Measurements from ENCODE around the gene SESTD1. TPM values are rescaled to one million over a fixed set of nuclear protein-coding genes. Genes with fewer than 3 reads are reported as not detected.
A peak's percentile ranks its signal among the peaks of the same experiment; 100 is the strongest.

The SESTD1 gene
- total and polyA plus RNA-seq, 2 experiments from 2014 or later, result 12.6 to 21.6 TPM

GRCh38 chr2:179265082-179265510 lies 464 bp upstream of the SESTD1 start:
- H3K27me3 ChIP-seq (ENCODE audit: insufficient read depth), result peaks cover 11% of the 10 kb centered on the region; the same call in 1 of the 2 replicates
- no peak overlapping the region for H3K27ac ChIP-seq (ENCODE audit: low read depth)
- Mint-ChIP-seq H3K27ac (no peak overlapping the region), H3K9me3 (no peaks in the 10 kb centered on the region), H3K36me3 (ENCODE audit: low read depth) (no peaks in the 10 kb centered on the region), H3K27me3 (ENCODE audit: insufficient read depth, low read depth, poor library complexity) (no peaks in the 10 kb centered on the region), H3K4me1 (peaks cover 23% of the 10 kb centered on the region), H3K4me3 (peak overlapping the region; percentile 74)
- no peaks in the 10 kb centered on the region for H3F3A ChIP-seq (replicated peaks; ENCODE audit: low read depth)
- H3K4me3 ChIP-seq, result peak overlapping the region; percentile 88
- H3K9me2 ChIP-seq (ENCODE audit: insufficient read depth), result no peaks in the 10 kb centered on the region
- TF ChIP-seq ZNF114 (CRISPR knock-in tag; IDR thresholded peaks at IDR 0.05) (no peak), REST (IDR thresholded peaks at IDR 0.05; ENCODE audit: unreplicated experiment) (no peak), ZNF331 (CRISPR knock-in tag; IDR thresholded peaks at IDR 0.05; ENCODE audit: low read depth) (no peak), EZH2phosphoT487 (IDR thresholded peaks at IDR 0.05; ENCODE audit: unreplicated experiment) (no peak), CREB1 (CRISPR knock-in tag; IDR thresholded peaks at IDR 0.05; ENCODE audit: low read depth) (no peak)
- H2AFZ ChIP-seq, result peak overlapping the region; percentile 93
- peaks cover 28% of the 10 kb centered on the region for H3K79me2 ChIP-seq (replicated peaks; ENCODE audit: insufficient read depth)
- peak overlapping the region; percentile 69 for H3K4me2 ChIP-seq
- no peaks in the 10 kb centered on the region for H3K36me3 ChIP-seq (ENCODE audit: insufficient read depth)
- DNase-seq (ENCODE audit: low spot score) (no peak), ATAC-seq (no peak; the same call in 2 of the 3 replicates)
- H4K20me1 ChIP-seq (replicated peaks; ENCODE audit: insufficient read depth), result no peaks in the 10 kb centered on the region
- peaks cover 24% of the 10 kb centered on the region for H3K4me1 ChIP-seq (ENCODE audit: insufficient read depth)

- H3K27ac Mint-ChIP-seq, result no peak overlapping the region
- Histone ChIP-seq H4K20me1 (replicated peaks; ENCODE audit: insufficient read depth) (no peaks in the 10 kb centered on the region), H3K9me2 (ENCODE audit: insufficient read depth) (no peaks in the 10 kb centered on the region), H3K4me1 (ENCODE audit: insufficient read depth) (peaks cover 24% of the 10 kb centered on the region), H3K4me2 (peak overlapping the region; percentile 97), H3K27ac (ENCODE audit: low read depth) (no peak overlapping the region), H2AFZ (peak overlapping the region; percentile 93), H3F3A (replicated peaks; ENCODE audit: low read depth) (no peaks in the 10 kb centered on the region), H3K27me3 (ENCODE audit: insufficient read depth) (peaks cover 11% of the 10 kb centered on the region; the same call in 1 of the 2 replicates), H3K79me2 (replicated peaks; ENCODE audit: insufficient read depth) (peaks cover 42% of the 10 kb centered on the region), H3K36me3 (ENCODE audit: insufficient read depth) (no peaks in the 10 kb centered on the region), H3K4me3 (peak overlapping the region; percentile 88)
- ATAC-seq (peak; percentile 22), DNase-seq (ENCODE audit: low spot score) (peak; percentile 44)
- H3K36me3 Mint-ChIP-seq (ENCODE audit: low read depth), result no peaks in the 10 kb centered on the region
- H3K4me3 Mint-ChIP-seq, result peak overlapping the region; percentile 86
- H3K4me1 Mint-ChIP-seq, result peaks cover 21% of the 10 kb centered on the region
- H3K9me3 Mint-ChIP-seq, result no peaks in the 10 kb centered on the region
- H3K27me3 Mint-ChIP-seq (ENCODE audit: insufficient read depth, low read depth, poor library complexity), result no peaks in the 10 kb centered on the region
- TF ChIP-seq REST (IDR thresholded peaks at IDR 0.05; ENCODE audit: unreplicated experiment), result no peak
- no peak for TF ChIP-seq ZNF462 (CRISPR knock-in tag; IDR thresholded peaks at IDR 0.05)
Observed at GRCh38 chr2:179263446-179264367, 925 bp downstream of the SESTD1 start.
